Measurements from ENCODE around the gene COX8A.

The COX8A gene

DNA sequence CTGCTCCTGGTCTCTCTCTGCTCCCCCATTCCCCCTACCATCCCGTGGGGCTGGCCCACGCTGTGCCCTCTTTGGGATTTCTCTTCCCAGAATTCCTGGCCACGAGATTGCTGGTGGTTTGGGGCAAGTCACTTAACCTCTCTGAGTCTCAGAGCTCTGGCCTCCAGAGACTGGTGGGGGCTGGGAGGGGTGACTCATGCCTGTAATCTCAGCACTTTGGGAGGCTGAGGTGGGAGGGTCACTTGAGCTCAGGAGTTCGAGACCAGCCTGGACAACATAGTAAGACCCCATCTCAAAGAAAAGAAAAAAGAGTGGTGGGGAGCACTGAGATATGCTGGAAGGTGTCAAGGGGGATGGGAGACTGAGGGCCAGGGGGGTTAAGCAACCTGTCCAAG, 30.2 kb downstream of the COX8A start:
- no peak for DNase-seq

DNA sequence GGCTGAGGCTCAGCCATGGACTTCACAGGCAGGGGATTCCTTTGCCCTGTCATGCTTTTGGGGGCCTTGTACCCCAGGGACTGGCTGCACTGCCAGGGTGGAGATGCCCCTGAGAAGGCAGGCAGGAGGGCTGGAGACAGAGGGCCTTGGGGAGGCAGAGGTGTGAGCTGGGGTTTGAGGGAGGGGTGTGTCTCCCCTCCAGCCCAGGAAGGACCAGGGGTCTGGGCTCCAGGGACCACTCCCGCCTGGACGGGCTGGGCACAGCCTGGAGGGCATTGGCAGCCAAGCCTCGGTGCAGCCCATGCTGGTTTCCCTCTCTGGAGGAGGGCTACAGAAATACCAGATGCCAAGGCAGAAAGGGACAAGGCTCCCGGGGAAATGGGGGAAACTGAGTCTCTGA, 31.3 kb downstream of the COX8A start:
- DNase-seq: no peak

- DNase-seq: no peak
Observed at GRCh38 chr11:64006398-64006797, 32.0 kb downstream of the COX8A start.

GRCh38 chr11:64007160-64007628, 32.8 kb downstream of the COX8A start:
- no peak for DNase-seq

GRCh38 chr11:64007629-64008282, 33.3 kb downstream of the COX8A start:
- DNase-seq: no peak

DNA sequence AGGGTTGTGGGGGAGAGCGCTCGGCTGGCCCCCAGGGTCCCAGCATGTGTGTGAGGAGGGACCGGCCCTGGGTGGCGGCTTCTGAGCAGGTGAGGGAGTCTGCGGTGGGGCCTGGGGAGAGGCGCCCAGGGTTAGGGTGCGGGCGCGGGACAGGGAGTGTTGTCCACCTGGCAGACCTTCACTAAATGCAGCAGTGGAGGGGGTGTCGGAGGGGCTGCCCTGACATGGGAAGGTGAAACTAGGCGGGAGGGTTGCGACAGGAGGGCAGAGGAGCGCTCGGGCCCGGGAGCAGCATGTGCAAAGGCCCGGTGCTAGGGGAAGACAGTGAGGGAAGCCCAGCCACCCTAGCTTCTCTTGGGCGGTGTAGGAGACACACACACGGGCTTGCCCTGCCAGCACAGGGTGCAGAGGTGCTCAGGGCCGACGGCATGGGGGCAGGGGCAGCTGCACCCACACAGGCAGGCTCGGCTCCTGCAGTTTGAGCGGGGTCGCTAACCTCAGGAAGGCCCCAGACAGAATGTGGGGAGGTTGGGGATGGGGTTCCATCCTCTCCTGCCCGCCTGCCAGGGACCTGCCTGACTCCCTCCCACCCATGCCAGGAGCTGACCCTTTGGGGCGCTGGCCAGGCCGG, 34.0 kb downstream of the COX8A start:
- DNase-seq: no peak

DNA sequence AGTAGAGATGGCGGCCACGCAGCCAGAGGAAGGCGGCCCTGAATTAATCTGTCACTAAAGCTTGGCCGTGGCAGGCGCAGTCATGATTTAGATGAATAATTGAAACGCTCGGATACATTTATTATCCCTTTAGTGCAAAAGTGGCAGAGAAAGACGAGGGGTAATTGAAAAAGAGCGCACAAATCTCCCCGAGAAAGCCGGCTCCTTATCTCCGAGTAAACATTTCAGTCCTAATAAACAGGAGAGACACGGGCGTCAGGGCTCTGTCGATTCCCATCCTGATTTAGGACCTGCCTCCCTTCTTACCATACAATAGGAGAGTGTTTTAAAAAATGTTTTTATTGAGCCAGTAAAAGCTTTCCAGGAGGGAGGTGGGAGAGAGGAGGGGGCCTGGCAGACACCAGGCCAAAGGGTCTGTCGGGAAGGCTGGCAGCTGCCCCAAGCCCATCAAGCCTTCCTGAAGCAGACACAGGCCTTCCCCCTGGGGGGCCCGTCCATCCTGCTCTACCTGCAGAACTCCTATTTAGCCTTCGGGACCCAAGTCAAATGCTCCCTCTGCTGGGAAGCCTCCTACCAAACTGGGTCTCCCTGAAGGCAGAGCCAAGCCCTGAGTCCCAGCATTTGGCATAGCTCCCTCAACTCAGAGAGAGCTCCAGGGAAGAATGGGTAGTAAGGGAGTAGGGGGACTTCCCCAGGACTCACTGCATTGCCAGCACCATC, 34.7 kb downstream of the COX8A start:
- DNase-seq: no peak

DNA sequence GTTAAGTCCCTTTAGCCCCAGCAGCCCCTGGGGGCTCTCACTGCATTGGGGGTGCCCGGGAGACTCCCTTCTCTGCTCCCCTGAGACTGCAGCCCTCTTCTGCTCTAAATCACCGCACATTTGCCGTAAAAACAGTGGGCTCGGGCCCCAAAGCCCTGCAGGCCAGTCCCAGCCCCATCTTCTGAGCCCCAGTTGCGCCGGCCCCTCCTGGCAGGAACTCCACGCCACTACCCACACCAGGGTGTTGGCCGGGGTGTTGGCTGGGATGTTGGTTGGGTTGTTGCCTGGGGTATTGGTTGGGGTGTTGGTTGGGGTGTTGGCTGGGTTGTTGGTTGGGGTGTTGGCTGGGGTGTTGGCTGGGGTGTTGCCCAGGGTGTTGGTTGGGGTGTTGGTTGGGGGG, 35.3 kb downstream of the COX8A start:
- no peak for DNase-seq

GRCh38 chr11:64010783-64011182, 36.4 kb downstream of the COX8A start:
- no peak for DNase-seq

DNA sequence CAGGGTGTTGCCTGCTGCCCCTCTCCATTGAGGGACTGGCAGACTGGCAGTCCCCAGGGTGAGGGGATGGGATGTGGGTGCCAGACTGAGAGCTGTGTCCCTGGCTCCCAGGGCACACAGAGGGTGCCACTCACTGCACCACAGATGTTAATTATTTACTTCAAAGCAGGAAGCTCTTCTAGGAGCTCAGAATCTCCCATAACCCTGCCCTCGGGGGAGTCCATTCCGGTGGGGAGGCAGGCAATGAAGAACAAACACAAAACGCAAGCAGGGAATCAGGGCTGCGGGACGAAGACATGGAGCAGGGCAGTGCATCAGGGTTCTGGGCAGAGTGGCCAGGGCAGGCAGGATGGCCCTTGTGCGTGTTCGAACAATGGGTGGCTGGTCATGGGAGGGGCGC, 37.0 kb downstream of the COX8A start:
- no peak for DNase-seq

- no peak for DNase-seq
Observed at GRCh38 chr11:64013141-64013896, 38.9 kb downstream of the COX8A start.

DNA sequence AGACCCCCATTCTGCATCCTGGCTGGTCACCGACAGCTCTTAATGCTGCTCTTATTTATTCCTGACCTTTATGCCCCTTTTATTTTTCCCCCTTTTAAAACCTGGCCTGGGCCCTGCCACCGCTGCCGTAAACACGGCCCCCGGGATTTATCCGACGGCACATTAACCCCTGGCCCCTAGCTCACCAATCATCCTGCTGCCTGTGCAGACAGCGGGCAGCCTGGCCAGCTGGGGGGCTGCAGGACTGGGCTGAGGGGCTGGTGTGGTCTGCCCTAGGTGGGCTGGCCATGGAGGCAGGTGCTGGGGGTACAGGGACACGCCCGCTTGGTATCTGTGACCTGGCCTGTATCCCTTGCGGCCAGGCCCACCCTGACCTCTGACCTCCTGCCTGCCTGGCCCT, 39.9 kb downstream of the COX8A start:
- DNase-seq: no peak

DNA sequence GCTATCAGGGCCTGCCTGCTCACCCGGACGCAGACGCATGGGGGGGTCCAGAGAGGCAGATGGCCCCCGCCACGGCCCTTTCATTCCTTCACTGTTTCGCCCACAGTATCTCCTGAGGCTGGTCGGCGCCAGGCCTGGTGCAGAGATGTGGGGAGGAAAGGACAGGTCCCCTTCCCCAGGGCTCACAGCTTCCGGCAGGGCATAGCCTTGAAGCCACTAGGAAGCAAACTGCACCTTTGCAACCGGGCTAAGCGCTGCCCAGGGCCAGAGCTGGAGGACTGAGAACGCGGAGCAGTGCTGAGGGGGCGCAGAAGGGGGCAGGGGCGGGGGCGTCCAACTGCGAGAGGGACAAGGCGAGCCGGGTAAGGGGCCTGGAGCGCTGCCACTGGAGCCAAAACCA, 41.1 kb downstream of the COX8A start:
- DNase-seq: no peak

GRCh38 chr11:64015935-64016845, 41.8 kb downstream of the COX8A start:
- DNase-seq: no peak

DNA sequence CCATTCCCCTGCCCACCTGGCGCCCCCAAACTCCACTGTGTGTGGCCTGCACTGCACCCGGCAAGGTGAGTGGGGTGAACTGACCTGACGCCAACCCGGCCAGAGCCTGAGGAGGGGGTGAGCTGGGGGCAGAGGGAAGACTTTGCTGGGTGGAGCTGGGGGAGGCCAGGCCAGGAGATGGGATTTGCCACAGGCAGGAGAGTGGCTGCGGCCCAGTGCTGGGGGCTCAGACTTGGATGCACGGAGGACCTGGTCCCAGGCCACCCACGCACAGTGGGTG, 43.5 kb downstream of the COX8A start:
- DNase-seq: no peak

GRCh38 chr11:64018310-64018709, 43.9 kb downstream of the COX8A start:
- DNase-seq: no peak

DNA sequence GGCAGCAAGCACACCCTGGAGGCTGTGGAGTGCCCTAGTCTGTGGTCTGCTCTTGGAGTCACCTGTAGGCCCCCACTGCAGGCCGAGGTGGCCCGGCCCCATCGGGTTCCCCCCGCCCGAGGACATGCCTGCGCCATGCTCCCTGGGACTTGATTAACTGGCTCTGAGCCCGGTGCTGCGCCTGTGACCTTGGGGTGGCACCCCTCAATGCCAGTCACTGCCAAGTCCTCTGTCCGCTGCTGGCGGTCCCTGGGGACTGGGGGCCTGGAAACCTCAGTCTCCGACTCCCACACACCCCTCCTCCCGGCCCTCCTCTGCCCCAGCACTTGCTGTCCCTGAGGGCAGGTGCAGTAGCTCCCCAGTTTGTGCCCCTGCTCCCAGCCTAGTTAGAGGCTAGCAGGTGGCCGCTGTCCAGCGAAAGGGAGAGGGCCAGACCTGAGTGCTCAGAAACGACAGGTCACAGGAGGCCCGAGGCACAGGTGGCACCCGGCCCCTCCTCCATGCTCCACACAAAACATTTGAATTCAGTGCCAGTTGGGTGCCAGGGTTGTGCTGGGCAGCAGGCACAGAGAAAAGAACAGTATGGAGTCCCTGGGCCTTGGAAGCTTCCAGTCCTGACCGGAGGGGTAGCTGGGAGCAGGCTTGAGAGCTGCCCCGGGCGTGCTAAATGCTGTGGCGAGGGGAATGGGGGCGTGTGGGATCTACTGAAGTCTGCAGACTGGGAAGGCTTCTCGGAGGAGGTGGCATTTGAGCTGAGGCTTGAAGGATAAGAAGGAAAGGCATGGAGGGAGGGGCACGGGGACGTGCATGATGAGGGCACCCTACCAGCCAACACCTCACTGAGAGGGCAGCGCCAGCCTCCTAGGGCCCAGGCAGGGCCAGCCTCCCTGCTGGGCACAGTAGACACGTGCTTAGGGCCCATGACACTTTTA, 45.0 kb downstream of the COX8A start:
- no peak for DNase-seq

- DNase-seq: no peak
Observed at GRCh38 chr11:64020976-64021756, 46.7 kb downstream of the COX8A start.

DNA sequence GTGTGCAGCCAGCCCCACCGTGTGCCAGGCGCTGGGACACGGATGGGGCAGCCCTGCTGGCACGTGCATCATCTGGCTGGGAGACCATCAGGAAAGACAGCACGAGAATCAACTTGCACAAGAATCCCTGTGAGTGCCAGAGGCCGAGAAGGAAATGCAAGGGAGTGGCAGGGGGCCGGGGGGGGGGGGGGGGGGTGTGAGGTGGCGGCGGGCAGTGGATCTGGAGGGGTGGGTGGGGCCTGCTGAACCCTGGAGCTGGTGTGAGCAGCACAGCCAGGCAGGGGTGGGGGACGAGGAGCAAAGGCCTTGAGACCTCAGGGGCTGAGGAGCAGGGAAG, 47.3 kb downstream of the COX8A start:
- DNase-seq: no peak

GRCh38 chr11:64022125-64022784, 47.8 kb downstream of the COX8A start:
- no peak for DNase-seq
